Measurements from ENCODE around the gene AIFM2.
"Not testable (repeated sequence)": the region's sequence is repeated elsewhere in the genome, so short reads cannot be mapped to it uniquely, and the experiment has no call there.

AIFM2 gene

DNA sequence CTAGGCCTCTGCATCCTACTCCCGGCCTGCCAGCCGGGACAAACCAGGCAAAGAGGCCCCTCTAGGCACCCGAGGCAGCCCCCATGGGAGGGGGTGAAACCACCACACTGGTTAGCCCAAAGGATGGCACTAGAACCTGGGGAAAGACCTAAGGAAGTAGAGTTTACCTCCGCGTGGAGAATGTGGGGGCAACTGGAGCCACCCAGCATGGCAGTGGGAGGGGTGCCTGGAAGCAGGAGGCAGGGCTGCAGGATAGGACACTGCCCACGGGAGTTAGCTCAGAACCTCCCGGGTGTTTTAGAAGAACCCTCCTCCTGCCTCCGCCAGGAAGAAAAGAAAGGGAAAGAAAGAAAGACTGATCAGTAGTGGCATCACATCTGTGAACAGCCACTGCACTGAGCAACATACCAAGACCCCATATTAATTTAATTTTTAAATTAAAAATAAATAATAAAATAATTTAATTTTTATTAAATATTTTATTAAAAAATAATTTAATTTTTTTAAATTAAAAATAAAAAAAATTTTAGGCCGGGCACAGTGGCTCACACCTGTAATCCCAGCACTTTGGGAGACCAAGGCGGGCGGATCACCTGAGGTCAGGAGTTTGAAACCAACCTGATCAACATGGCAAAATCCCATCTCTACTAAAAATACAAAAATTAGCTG is 11.2 kb downstream of the AIFM2 start:
- DNase-seq (ENCODE audit: low spot score): no peak

- no peak for DNase-seq (ENCODE audit: low spot score)
These were observed 12.2 kb downstream of the AIFM2 start for GRCh38 chr10:70120417-70120816.

- DNase-seq (ENCODE audit: low spot score): no peak
These were observed 13.0 kb downstream of the AIFM2 start for GRCh38 chr10:70119623-70120022.

DNA sequence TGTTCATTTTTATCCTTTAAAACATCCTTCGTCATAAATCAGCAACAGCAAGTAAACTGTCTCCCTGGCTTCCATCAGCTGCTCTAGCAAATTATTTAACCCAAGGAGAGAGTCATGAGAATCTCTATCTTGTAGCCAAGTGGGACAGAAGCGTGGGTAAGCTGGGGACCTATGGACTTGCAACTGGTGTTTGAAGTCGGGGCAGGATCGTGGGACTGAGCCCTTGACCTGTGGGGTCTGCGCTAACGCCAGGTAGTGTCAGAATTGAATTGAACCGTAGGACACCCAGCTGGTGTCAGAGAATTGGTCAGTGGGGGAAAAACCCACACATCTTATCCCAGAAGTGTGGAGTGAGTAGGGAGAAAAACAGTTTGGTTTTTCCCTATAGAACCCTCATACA is 13.4 kb downstream of the AIFM2 start:
- no peak for DNase-seq (ENCODE audit: low spot score)

DNA sequence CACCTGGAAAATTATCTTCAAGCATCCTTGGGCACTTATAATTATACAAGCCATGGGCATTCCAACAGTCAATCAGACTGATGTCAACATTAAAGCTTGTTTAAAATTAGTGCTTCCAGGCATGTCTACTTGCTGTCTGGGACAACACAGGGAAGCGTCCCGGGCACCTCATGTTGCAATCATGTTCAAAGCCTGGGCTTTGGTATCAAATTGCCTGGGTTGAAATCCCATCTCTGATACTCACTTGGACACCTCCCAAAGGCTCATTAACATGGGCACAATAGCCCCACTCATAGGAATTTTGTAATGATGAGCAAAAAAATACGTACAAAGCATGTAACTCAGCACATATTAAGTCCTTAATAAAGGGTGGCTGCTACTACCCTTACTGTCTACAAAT is 14.4 kb downstream of the AIFM2 start:
- DNase-seq (ENCODE audit: low spot score): no peak

- no peak for DNase-seq (ENCODE audit: low spot score)
These were observed 15.0 kb downstream of the AIFM2 start for GRCh38 chr10:70117646-70118045.

DNA sequence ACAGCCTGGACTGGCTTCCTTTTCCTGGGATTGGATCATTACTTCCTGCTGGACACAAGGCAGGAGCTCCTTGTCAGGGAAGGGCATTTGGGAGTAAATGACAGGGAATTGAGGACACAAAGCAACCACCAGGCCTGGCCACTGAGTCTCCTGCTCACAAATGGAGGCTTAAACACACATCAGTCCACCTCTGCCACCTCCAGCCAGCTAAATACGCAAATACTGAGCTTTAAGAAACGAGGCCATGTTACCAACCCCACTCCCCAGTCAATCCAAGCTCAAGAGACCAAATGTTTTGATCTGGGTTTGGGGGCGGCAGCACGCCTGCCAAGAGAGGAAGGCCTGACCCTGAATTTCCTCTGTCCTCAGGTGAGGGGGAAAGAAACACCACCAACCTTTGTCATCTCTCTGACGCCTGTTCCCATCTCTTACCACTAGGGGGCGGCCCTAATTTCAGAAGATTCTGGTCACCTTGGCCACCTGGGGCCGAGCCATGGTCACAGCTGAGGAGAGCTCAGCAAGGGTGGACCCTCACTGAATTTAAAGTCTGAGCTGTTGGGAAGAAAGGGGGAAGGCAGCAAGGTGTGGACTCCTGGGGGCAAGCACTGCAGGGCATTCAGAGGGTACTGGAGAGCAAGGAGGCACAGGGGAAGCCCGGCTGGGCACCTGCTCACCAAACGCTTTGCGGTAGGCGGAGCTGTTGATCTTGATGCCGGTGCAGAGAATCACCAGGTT is 16.5 kb downstream of the AIFM2 start:
- DNase-seq (ENCODE audit: low spot score): peak; percentile 76

DNA sequence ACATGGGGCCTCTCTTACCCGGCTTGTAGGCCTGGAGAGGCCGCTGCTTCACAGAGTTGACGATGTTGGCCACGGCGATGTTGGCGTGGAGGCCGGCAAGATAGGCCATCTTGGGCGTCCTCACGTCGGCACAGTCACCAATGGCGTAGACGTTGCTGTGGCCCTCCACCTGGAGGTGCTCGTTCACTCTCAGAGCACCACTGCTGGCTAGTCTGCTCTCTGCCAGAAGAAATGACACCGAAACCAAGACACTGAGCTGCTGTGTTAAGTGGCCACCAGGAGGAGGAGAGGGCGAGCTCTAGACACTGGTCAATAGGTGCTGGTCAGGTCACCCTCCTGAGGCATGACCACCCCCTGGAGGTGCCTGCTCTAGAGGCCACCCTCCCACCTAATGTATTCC is 17.7 kb downstream of the AIFM2 start:
- DNase-seq (ENCODE audit: low spot score): no peak

- no peak for DNase-seq (ENCODE audit: low spot score)
These were observed 20.6 kb downstream of the AIFM2 start for GRCh38 chr10:70112071-70112470.

DNA sequence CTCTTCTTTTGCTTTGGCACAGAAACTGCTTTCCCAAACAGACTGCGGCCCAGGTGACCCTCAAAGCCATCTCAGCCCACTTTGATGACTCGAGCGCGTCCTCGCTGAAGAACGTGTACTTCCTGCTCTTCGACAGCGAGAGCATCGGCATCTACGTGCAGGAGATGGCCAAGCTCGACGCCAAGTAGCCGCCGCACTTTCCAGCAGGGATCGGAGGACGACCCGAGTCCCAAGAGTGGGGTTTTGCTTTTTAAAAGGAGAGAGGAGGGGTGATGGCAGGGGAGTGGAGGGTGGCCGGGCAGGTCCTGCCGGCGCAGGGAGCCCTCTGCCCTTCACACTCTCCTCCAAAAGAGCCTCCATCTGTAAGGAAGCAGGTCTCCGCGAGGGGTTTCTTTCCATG is 21.1 kb downstream of the AIFM2 start:
- no peak for DNase-seq (ENCODE audit: low spot score)

DNA sequence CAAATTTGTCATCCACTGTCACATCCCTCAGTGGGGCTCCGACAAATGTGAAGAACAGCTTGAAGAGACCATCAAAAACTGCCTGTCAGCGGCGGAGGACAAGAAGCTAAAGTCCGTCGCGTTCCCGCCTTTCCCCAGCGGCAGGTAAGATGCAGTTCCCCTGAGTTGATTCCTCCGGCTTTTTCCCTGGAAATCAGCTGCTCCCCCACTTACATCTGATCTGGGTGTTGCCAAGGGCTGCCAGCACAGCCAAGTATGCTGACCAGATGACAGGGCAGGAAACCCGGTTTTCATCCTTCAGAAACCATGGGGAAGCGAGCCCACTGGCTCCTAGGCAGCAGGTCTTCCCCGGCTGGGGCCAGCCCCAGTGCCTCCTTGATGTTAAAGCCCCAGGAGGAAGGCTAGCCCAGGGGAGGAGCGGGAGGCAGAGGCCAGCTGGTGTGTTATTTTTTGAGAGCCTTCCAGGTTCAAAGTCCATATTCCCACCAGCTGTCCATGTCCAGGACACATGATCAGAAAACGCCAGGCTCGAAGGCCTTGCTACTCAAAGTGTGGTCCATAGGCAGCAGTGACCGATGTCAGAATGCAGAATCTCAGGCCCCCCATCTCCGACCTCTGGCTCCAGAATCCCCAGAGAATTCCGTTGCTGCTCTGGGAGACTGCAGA is 23.4 kb downstream of the AIFM2 start:
- no peak for DNase-seq (ENCODE audit: low spot score)

- no peak for DNase-seq (ENCODE audit: low spot score)
These were observed 25.4 kb downstream of the AIFM2 start for GRCh38 chr10:70106958-70107791.

DNA sequence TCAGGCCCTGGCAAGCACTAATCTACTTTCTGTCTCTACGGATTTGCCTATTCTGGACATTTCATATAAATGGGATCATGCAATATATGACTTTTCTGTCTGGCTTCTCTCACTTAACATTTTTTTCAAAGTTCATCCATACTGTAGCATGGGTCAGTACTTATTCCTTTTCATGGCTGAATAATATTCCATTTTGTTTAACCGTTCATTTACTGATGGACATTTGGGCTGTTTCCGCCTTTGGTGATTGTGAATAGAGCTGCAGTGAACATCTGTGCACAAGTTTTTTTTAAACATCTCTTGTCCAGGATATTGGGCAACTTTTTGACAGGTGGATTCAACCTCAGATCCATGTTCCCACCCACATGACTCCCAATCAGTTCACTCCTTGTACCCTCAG is 31.0 kb downstream of the AIFM2 start:
- no peak for DNase-seq (ENCODE audit: low spot score)

GRCh38 chr10:70101068-70101562 is 31.5 kb downstream of the AIFM2 start:
- DNase-seq (ENCODE audit: low spot score): not testable (repeated sequence)

- DNase-seq (ENCODE audit: low spot score): no peak
These were observed 34.4 kb downstream of the AIFM2 start for GRCh38 chr10:70098271-70098670.

- no peak for DNase-seq (ENCODE audit: low spot score)
These were observed 35.2 kb downstream of the AIFM2 start for GRCh38 chr10:70097459-70097858.

- no peak for DNase-seq (ENCODE audit: low spot score)
These were observed 35.8 kb downstream of the AIFM2 start for GRCh38 chr10:70096705-70097420.

GRCh38 chr10:70096016-70096704 is 36.5 kb downstream of the AIFM2 start:
- DNase-seq (ENCODE audit: low spot score): no peak

GRCh38 chr10:70094250-70094649 is 38.4 kb downstream of the AIFM2 start:
- no peak for DNase-seq (ENCODE audit: low spot score)

DNA sequence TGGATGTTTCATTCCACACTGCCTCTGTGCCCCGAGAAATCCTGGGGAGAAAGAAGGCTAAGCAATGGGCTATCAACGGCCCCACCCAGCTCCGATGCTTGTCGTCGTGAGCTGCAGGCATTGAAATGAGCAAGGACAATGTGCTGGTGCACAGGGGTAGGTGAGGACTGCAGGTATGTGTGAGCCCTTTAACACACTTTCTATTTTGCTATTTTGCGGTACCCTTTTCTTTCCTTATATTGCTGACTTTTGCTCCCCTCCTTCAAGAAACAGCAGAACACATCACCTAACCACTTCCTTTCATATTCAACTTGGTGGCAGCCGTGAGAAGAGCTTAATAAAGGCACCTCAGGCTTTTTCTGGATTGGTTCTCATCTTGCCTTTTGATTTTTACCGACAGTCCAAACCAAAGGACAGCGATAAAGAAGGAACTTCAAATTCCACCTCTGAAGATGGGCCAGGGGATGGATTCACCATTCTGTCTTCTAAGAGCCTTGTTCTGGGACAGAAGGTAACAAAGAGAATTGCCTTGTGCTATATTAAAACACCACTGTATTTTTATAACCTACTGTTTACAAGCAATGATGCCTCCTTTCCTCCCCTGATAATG is 39.2 kb downstream of the AIFM2 start:
- DNase-seq (ENCODE audit: low spot score): no peak

- no peak for DNase-seq (ENCODE audit: low spot score)
These were observed 40.3 kb downstream of the AIFM2 start for GRCh38 chr10:70092389-70092718.
